ENCODE measurements around the gene PIEZO1.

- TF ChIP-seq CTCF (IDR thresholded peaks at IDR 0.05) (no peak), POLR2A (IDR thresholded peaks at IDR 0.05; ENCODE audit: low read length) (no peak), REST (IDR thresholded peaks at IDR 0.05) (no peak), RNF2 (IDR thresholded peaks at IDR 0.05; ENCODE audit: borderline replicate concordance, low read depth) (no peak)
Measured at GRCh38 chr16:88819126-88819525, 34.1 kb upstream of the PIEZO1 start.
